A673 (cell line): ENCODE results near the gene ADAM12.

Experiments used
- CTCF ChIP-seq: fragments of 300-800, 200-600 bp; sonication (generic); conservative IDR thresholded peaks from 2 replicates; pipeline ENCODE4 v1.5.1; 2017; ENCODE audit warnings: low read depth, mild to moderate bottlenecking, antibody characterized with exemption, low read length, moderate library complexity, mixed read lengths
- EZH2 ChIP-seq: fragments of 200-600 bp; sonication (generic); IDR thresholded peaks from 2 replicates; pipeline ENCODE4 v1.6.1; 2017; ENCODE audit warnings: borderline replicate concordance, low read depth, mild to moderate bottlenecking, mixed read lengths, antibody characterized with exemption, low read length; ENCODE audit not compliant: poor library complexity, severe bottlenecking

- TF ChIP-seq CTCF (no peak), EZH2 (no peak)
Observed at GRCh38 chr10:126070476-126071215, 317.6 kb downstream of the ADAM12 start.
